ENCODE data around the gene CDKN2B-AS1.

Gene CDKN2B-AS1

GRCh38 chr9:22088053-22088716, 93.6 kb downstream of the CDKN2B-AS1 start:
- DNase-seq (ENCODE audit: low spot score), result no peak

GRCh38 chr9:22088717-22089061, 94.1 kb downstream of the CDKN2B-AS1 start:
- DNase-seq (ENCODE audit: low spot score), result no peak

GRCh38 chr9:22097707-22098106, 103.1 kb downstream of the CDKN2B-AS1 start:
- DNase-seq (ENCODE audit: low spot score), result no peak

- peak; percentile 45 for DNase-seq (ENCODE audit: low spot score)
These were observed 104.2 kb downstream of the CDKN2B-AS1 start for GRCh38 chr9:22098643-22099332.

GRCh38 chr9:22100626-22101025, 106.0 kb downstream of the CDKN2B-AS1 start:
- DNase-seq (ENCODE audit: low spot score), result no peak

- DNase-seq (ENCODE audit: low spot score), result no peak
These were observed 107.8 kb downstream of the CDKN2B-AS1 start for GRCh38 chr9:22102146-22103053.

GRCh38 chr9:22103685-22104575, 109.3 kb downstream of the CDKN2B-AS1 start:
- no peak for DNase-seq (ENCODE audit: low spot score)

GRCh38 chr9:22105005-22105722, 110.6 kb downstream of the CDKN2B-AS1 start:
- no peak for DNase-seq (ENCODE audit: low spot score)

- DNase-seq (ENCODE audit: low spot score), result no peak
These were observed 112.8 kb downstream of the CDKN2B-AS1 start for GRCh38 chr9:22107202-22108045.

- DNase-seq (ENCODE audit: low spot score), result no peak
These were observed 114.2 kb downstream of the CDKN2B-AS1 start for GRCh38 chr9:22108581-22109370.

GRCh38 chr9:22111176-22111953, 116.8 kb downstream of the CDKN2B-AS1 start:
- DNase-seq (ENCODE audit: low spot score), result no peak

GRCh38 chr9:22111954-22112247, 117.3 kb downstream of the CDKN2B-AS1 start:
- DNase-seq (ENCODE audit: low spot score), result no peak

GRCh38 chr9:22112870-22113821, 118.6 kb downstream of the CDKN2B-AS1 start:
- DNase-seq (ENCODE audit: low spot score), result no peak

GRCh38 chr9:22114956-22115355, 120.4 kb downstream of the CDKN2B-AS1 start:
- no peak for DNase-seq (ENCODE audit: low spot score)

- DNase-seq (ENCODE audit: low spot score), result no peak
These were observed 122.2 kb downstream of the CDKN2B-AS1 start for GRCh38 chr9:22116758-22117157.

GRCh38 chr9:22117511-22118384, 123.2 kb downstream of the CDKN2B-AS1 start:
- no peak for DNase-seq (ENCODE audit: low spot score)
